Aorta (tissue), 5 donors: ENCODE data around the gene TBC1D7. TPM values are rescaled to one million over a fixed set of nuclear protein-coding genes. Genes with fewer than 3 reads are reported as not detected.

Experiments used
- ATAC-seq: fragments of 200-7000 bp; cut with Tn5 transposase; one replicate; pipeline ENCODE4 v1.9.1; 2022; ENCODE audit warnings: moderate library complexity; ENCODE audit not compliant: low FRiP score
- DNase-seq, 2 donors: peaks; one replicate each; pipeline ENCODE4 v3.0.0-alpha.2; 2020
- H3K27ac ChIP-seq, 2 donors: one replicate each; pipeline ENCODE4 v1.5.1; 2013; ENCODE audit warnings: low read length in 2 of 2, mild to moderate bottlenecking in 2 of 2, moderate library complexity in 2 of 2, control low read depth in 1 of 2, inconsistent platforms in 1 of 2, low read depth in 1 of 2
- H3K27me3 ChIP-seq, 2 donors: one replicate each; pipeline ENCODE4 v1.6.1; 2013; ENCODE audit warnings: control low read depth in 1 of 2, low read length in 1 of 2, mild to moderate bottlenecking in 1 of 2, moderate library complexity in 1 of 2; ENCODE audit not compliant: insufficient read depth in 2 of 2, control insufficient read depth in 1 of 2
- H3K36me3 ChIP-seq, 2 donors: one replicate each; pipeline ENCODE4 v1.6.1; 2013; ENCODE audit warnings: control low read depth in 1 of 2, low read length in 1 of 2, mild to moderate bottlenecking in 1 of 2; ENCODE audit not compliant: insufficient read depth in 2 of 2, control insufficient read depth in 1 of 2
- H3K4me1 ChIP-seq, 2 donors: one replicate each; pipeline ENCODE4 v1.6.1; 2013; ENCODE audit warnings: low read length in 2 of 2, control low read depth in 1 of 2, mild to moderate bottlenecking in 1 of 2, moderate library complexity in 1 of 2; ENCODE audit not compliant: insufficient read depth in 2 of 2, control insufficient read depth in 1 of 2
- H3K4me3 ChIP-seq, 2 donors: one replicate each; pipeline ENCODE4 v1.5.1; 2013; ENCODE audit warnings: low read length in 2 of 2, control low read depth in 1 of 2, mild to moderate bottlenecking in 1 of 2
- H3K9me3 ChIP-seq: one replicate; pipeline ENCODE4 v1.6.1; 2013; ENCODE audit warnings: mild to moderate bottlenecking, low read length; ENCODE audit not compliant: control insufficient read depth
- WGBS, 2 donors: extraction: QIAGEN DNeasy Blood & Tissue Kit; methylation state at CpG; one replicate each; pipeline ENCODE4 v1.1.7; 2013; 5-methylcytosine and 5-hydroxymethylcytosine counted together
- intact Hi-C, 2 donors: fragments of 100-400 bp; cut with DNase I; formaldehyde crosslinking; loops; one replicate each; pipeline versions ENCODE4 v1.14.2 to v1.15.0; 2022
- polyA plus RNA-seq, 2 donors: library from polyadenylated mRNA; stranded (reverse); fragments of 200-250 nt; gene quantifications; one replicate each; pipeline ENCODE4 v1.2.3, GENCODE V29; 2013
- total RNA-seq, 2 donors: library from RNA; stranded (reverse); fragmentation: NEBNext Ultra II Directional; extraction: Animal tissue kit (Norgen Biotek cat#: 25700); gene quantifications; one replicate each; pipeline ENCODE4 v1.2.1, GENCODE V29; 2021
- donor health status: healthy with polysubstance abuse.
- donor health status: Bipolar disorder and iron deficiency.
- donor health status: DM: no; HTN: no; CAD: no.
- donor health status: DM: no; HTN: no; CAD: no.
- donor health status: DM: yes; HTN: yes; CAD: no.

Gene TBC1D7
- total and polyA plus RNA-seq, 4 donors: 6.0 to 11.6 (median 9.3) TPM

- H3K4me1 ChIP-seq: no peaks in the 10 kb centered on the region
- no peak overlapping the region for H3K27ac ChIP-seq
- no peaks in the 10 kb centered on the region for H3K27me3 ChIP-seq
- ATAC-seq (no peak), DNase-seq (no peak)
- intact Hi-C loops: loop anchor here in 1 of 2 donors (10.0 kb wide), 1 partner anchor 72 kb away; no protein-coding TSS in a partner anchor
- no peaks in the 10 kb centered on the region for H3K9me3 ChIP-seq
- 81 to 82% methylated on average over 5 of the region's 5 CpGs for WGBS, 2 donors
- peaks cover 0 to 4% of the 10 kb centered on the region in 2 donors for H3K36me3 ChIP-seq
- no peak overlapping the region for H3K4me3 ChIP-seq
These were observed 34.1 kb upstream of the TBC1D7 start for GRCh38 chr6:13362412-13362811.

- Histone ChIP-seq H3K9me3 (no peaks in the 10 kb centered on the region), H3K4me1 (no peaks in the 10 kb centered on the region), H3K36me3 (peaks cover 0 to 4% of the 10 kb centered on the region in 2 donors), H3K4me3 (no peak overlapping the region), H3K27me3 (no peaks in the 10 kb centered on the region), H3K27ac (no peak overlapping the region)
- ATAC-seq (no peak), DNase-seq (no peak)
- 71 to 75% methylated on average over 6 of the region's 6 CpGs for WGBS, 2 donors
- intact Hi-C loops: loop anchor here in 1 of 2 donors (10.0 kb wide), 1 partner anchor 74 kb away; no protein-coding TSS in a partner anchor
These were observed 32.6 kb upstream of the TBC1D7 start for GRCh38 chr6:13360671-13361540.

- H3K4me1 ChIP-seq: no peaks in the 10 kb centered on the region
- intact Hi-C loops: no loop called here
These were observed 30.9 kb upstream of the TBC1D7 start for GRCh38 chr6:13359287-13359686.

GRCh38 chr6:13358511-13358910, 30.2 kb upstream of the TBC1D7 start:
- ATAC-seq (no peak), DNase-seq (no peak)
- H3K27ac ChIP-seq: no peak overlapping the region
- H3K4me3 ChIP-seq: no peak overlapping the region
- intact Hi-C loops: no loop called here
- no peaks in the 10 kb centered on the region for H3K36me3 ChIP-seq
- peaks cover 0 to 2% of the 10 kb centered on the region in 2 donors for H3K4me1 ChIP-seq
- H3K27me3 ChIP-seq: no peaks in the 10 kb centered on the region
- no peaks in the 10 kb centered on the region for H3K9me3 ChIP-seq
- WGBS, 2 donors: 63 to 73% methylated on average over 2 of the region's 2 CpGs

More at GRCh38 chr6:13359287-13359686, 30.9 kb upstream of the TBC1D7 start:
- Histone ChIP-seq H3K27me3 (no peaks in the 10 kb centered on the region), H3K36me3 (no peaks in the 10 kb centered on the region), H3K9me3 (no peaks in the 10 kb centered on the region), H3K27ac (no peak overlapping the region), H3K4me3 (no peak overlapping the region)
- 96% methylated on average over 6 of the region's 6 CpGs for WGBS, 2 donors
- DNase-seq: no peak
- ATAC-seq: no peak

GRCh38 chr6:13357551-13358075, 29.3 kb upstream of the TBC1D7 start:
- ATAC-seq: no peak
- 82 to 91% methylated on average over 14 of the region's 14 CpGs for WGBS, 2 donors

GRCh38 chr6:13355999-13356785, 27.9 kb upstream of the TBC1D7 start:
- Histone ChIP-seq H3K36me3 (no peaks in the 10 kb centered on the region), H3K27ac (no peak overlapping the region), H3K4me3 (no peak overlapping the region), H3K4me1 (peaks cover 0 to 2% of the 10 kb centered on the region in 2 donors), H3K27me3 (no peaks in the 10 kb centered on the region), H3K9me3 (no peaks in the 10 kb centered on the region)
- ATAC-seq (no peak), DNase-seq (no peak)
- intact Hi-C loops: no loop called here
- WGBS, 2 donors: 91 to 93% methylated on average over 6 of the region's 6 CpGs

More at GRCh38 chr6:13357551-13358075, 29.3 kb upstream of the TBC1D7 start:
- Histone ChIP-seq H3K27me3 (no peaks in the 10 kb centered on the region), H3K36me3 (no peaks in the 10 kb centered on the region), H3K27ac (no peak overlapping the region), H3K4me1 (peaks cover 0 to 2% of the 10 kb centered on the region in 2 donors), H3K4me3 (no peak overlapping the region), H3K9me3 (no peaks in the 10 kb centered on the region)
- intact Hi-C loops: no loop called here
- DNase-seq: no peak

- H3K36me3 ChIP-seq: no peaks in the 10 kb centered on the region
- no peak overlapping the region for H3K27ac ChIP-seq
- H3K9me3 ChIP-seq: no peaks in the 10 kb centered on the region
- peaks cover 0 to 2% of the 10 kb centered on the region in 2 donors for H3K4me1 ChIP-seq
- intact Hi-C loops: no loop called here
- no peak for DNase-seq
- H3K4me3 ChIP-seq: no peak overlapping the region
- H3K27me3 ChIP-seq: no peaks in the 10 kb centered on the region
- WGBS, 2 donors: 64% methylated on average over 7 of the region's 7 CpGs
- no peak for ATAC-seq
These were observed 27.0 kb upstream of the TBC1D7 start for GRCh38 chr6:13355043-13355945.
